ENCODE measurements around the gene TWF1. TPM values are rescaled to one million over a fixed set of nuclear protein-coding genes. Genes with fewer than 3 reads are reported as not detected.
"Not testable (repeated sequence)": the region's sequence is repeated elsewhere in the genome, so short reads cannot be mapped to it uniquely, and the experiment has no call there.

The TWF1 gene
- total RNA-seq, 2 experiments from 2014 or later, result 72.3 to 77.5 TPM

GRCh38 chr12:43758247-43758727, 47.8 kb downstream of the TWF1 start:
- ChIA-PET CTCF (interaction anchor here (0.8 to 1.9 kb wide), 4 partner anchors 11 to 124 kb away, joined by 3 to 11 read pairs (median 4); no protein-coding TSS in a partner anchor), POLR2A (interaction anchor here (1.1 to 6.4 kb wide), 7 partner anchors 14 to 1432 kb away, joined by 4 to 90 read pairs (median 9); partner anchors contain the start of genes PPHLN1, TMEM117, TWF1 and ZCRB1)
- Histone ChIP-seq H3K36me3 (ENCODE audit: insufficient read depth, low read length) (peaks cover 14% of the 10 kb centered on the region), H3K27ac (ENCODE audit: low read depth in 1 of 2, low read length in 2 of 2) (peak overlapping the region; percentile 82 to 87), H3K27me3 (ENCODE audit: control insufficient read depth in 1 of 2, insufficient read depth in 2 of 2, low read length in 2 of 2) (no peaks in the 10 kb centered on the region), H3K9me3 (ENCODE audit: control insufficient read depth in 1 of 2, insufficient read depth in 1 of 2, low read length in 2 of 2) (no peaks in the 10 kb centered on the region), H3K4me1 (ENCODE audit: insufficient read depth, low read length) (peaks cover 33% of the 10 kb centered on the region), H3K4me3 (ENCODE audit: low read length) (peak overlapping the region; percentile 83)
- Mint-ChIP-seq H3K9me3 (no peaks in the 10 kb centered on the region), H3K27me3 (no peaks in the 10 kb centered on the region), H3K4me1 (ENCODE audit: low read depth) (peaks cover 88% of the 10 kb centered on the region), H3K4me3 (peak overlapping the region; percentile 98), H3K27ac (peak overlapping the region; percentile 100), H3K36me3 (ENCODE audit: low read depth) (peaks cover 62% of the 10 kb centered on the region)
- ATAC-seq (ENCODE audit: poor library complexity) (peak; percentile 10), DNase-seq (peak in 2 of 14 experiments; percentile 2 to 3)
- intact Hi-C loops (cut with DNase I, micrococcal nuclease), result loop anchor here (2.0 to 5.0 kb wide), 3 partner anchors 49 to 1516 kb away; partner anchors contain the start of gene TWF1 (in 1 of the 2)
- TF ChIP-seq, protein P1, sequence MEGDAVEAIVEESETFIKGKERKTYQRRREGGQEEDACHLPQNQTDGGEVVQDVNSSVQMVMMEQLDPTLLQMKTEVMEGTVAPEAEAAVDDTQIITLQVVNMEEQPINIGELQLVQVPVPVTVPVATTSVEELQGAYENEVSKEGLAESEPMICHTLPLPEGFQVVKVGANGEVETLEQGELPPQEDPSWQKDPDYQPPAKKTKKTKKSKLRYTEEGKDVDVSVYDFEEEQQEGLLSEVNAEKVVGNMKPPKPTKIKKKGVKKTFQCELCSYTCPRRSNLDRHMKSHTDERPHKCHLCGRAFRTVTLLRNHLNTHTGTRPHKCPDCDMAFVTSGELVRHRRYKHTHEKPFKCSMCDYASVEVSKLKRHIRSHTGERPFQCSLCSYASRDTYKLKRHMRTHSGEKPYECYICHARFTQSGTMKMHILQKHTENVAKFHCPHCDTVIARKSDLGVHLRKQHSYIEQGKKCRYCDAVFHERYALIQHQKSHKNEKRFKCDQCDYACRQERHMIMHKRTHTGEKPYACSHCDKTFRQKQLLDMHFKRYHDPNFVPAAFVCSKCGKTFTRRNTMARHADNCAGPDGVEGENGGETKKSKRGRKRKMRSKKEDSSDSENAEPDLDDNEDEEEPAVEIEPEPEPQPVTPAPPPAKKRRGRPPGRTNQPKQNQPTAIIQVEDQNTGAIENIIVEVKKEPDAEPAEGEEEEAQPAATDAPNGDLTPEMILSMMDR (IDR thresholded peaks at IDR 0.05), result no peak

- Mint-ChIP-seq H3K4me1 (ENCODE audit: low read depth) (peaks cover 69% of the 10 kb centered on the region), H3K27me3 (no peaks in the 10 kb centered on the region), H3K36me3 (ENCODE audit: low read depth) (peaks cover 86% of the 10 kb centered on the region), H3K27ac (no peak overlapping the region), H3K4me3 (no peak overlapping the region), H3K9me3 (peaks cover 7% of the 10 kb centered on the region)
- no peaks in the 10 kb centered on the region for H3K27me3 ChIP-seq (ENCODE audit: control insufficient read depth in 1 of 2, insufficient read depth in 2 of 2, low read length in 2 of 2)
- DNase-seq (no peak), ATAC-seq (ENCODE audit: poor library complexity) (no peak)
- peaks cover 13% of the 10 kb centered on the region for H3K4me1 ChIP-seq (ENCODE audit: insufficient read depth, low read length)
- intact Hi-C loops (cut with DNase I, micrococcal nuclease), result no loop called here
- no peaks in the 10 kb centered on the region for H3K9me3 ChIP-seq (ENCODE audit: control insufficient read depth in 1 of 2, insufficient read depth in 1 of 2, low read length in 2 of 2)
- no peak overlapping the region for H3K4me3 ChIP-seq (ENCODE audit: low read length)
- TF ChIP-seq, protein P1 (IDR thresholded peaks at IDR 0.05), result no peak
- H3K36me3 ChIP-seq (ENCODE audit: insufficient read depth, low read length), result peaks cover 14% of the 10 kb centered on the region
- POLR2A ChIA-PET, result no interaction called here
- H3K27ac ChIP-seq (ENCODE audit: low read depth in 1 of 2, low read length in 2 of 2), result no peak overlapping the region
- CTCF ChIA-PET, result no interaction called here
These were observed 52.1 kb downstream of the TWF1 start for GRCh38 chr12:43754015-43754414.

GRCh38 chr12:43751360-43751759, 54.8 kb downstream of the TWF1 start:
- ATAC-seq (ENCODE audit: poor library complexity); CTCF ChIA-PET; H3K4me3 Mint-ChIP-seq; H3K9me3 ChIP-seq (ENCODE audit: control insufficient read depth in 1 of 2, insufficient read depth in 1 of 2, low read length in 2 of 2); H3K27ac Mint-ChIP-seq; POLR2A ChIA-PET; H3K9me3 Mint-ChIP-seq; H3K27ac ChIP-seq (ENCODE audit: low read depth in 1 of 2, low read length in 2 of 2); H3K4me3 ChIP-seq (ENCODE audit: low read length); H3K27me3 ChIP-seq (ENCODE audit: control insufficient read depth in 1 of 2, insufficient read depth in 2 of 2, low read length in 2 of 2); intact Hi-C loops (cut with DNase I, micrococcal nuclease); DNase-seq; H3K4me1 ChIP-seq (ENCODE audit: insufficient read depth, low read length); H3K27me3 Mint-ChIP-seq: not testable (repeated sequence)
- Mint-ChIP-seq H3K4me1 (ENCODE audit: low read depth) (peaks cover 47% of the 10 kb centered on the region), H3K36me3 (ENCODE audit: low read depth) (peaks cover 74% of the 10 kb centered on the region)
- H3K36me3 ChIP-seq (ENCODE audit: insufficient read depth, low read length), result peaks cover 14% of the 10 kb centered on the region

GRCh38 chr12:43750814-43751213, 55.3 kb downstream of the TWF1 start:
- CTCF ChIA-PET, result no interaction called here
- H3K9me3 Mint-ChIP-seq, result peaks cover 7% of the 10 kb centered on the region
- intact Hi-C loops (cut with DNase I, micrococcal nuclease), result no loop called here
- no peaks in the 10 kb centered on the region for H3K4me1 ChIP-seq (ENCODE audit: insufficient read depth, low read length)
- DNase-seq, result no peak
- no peak overlapping the region for H3K4me3 ChIP-seq (ENCODE audit: low read length)
- H3K27me3 Mint-ChIP-seq, result no peaks in the 10 kb centered on the region
- POLR2A ChIA-PET, result no interaction called here
- peaks cover 14% of the 10 kb centered on the region for H3K36me3 ChIP-seq (ENCODE audit: insufficient read depth, low read length)
- TF ChIP-seq, protein P1 (IDR thresholded peaks at IDR 0.05), result no peak
- H3K27me3 ChIP-seq (ENCODE audit: control insufficient read depth in 1 of 2, insufficient read depth in 2 of 2, low read length in 2 of 2), result no peaks in the 10 kb centered on the region
- H3K27ac Mint-ChIP-seq, result no peak overlapping the region
- peaks cover 41% of the 10 kb centered on the region for H3K4me1 Mint-ChIP-seq (ENCODE audit: low read depth)
- H3K36me3 Mint-ChIP-seq (ENCODE audit: low read depth), result peaks cover 73% of the 10 kb centered on the region
- no peaks in the 10 kb centered on the region for H3K9me3 ChIP-seq (ENCODE audit: control insufficient read depth in 1 of 2, insufficient read depth in 1 of 2, low read length in 2 of 2)
- no peak for ATAC-seq (ENCODE audit: poor library complexity)
- H3K4me3 Mint-ChIP-seq, result no peak overlapping the region
- H3K27ac ChIP-seq (ENCODE audit: low read depth in 1 of 2, low read length in 2 of 2), result no peak overlapping the region
